ENCODE measurements around the gene DNAH1.

The DNAH1 gene

GRCh38 chr3:52354676-52355075, 38.6 kb downstream of the DNAH1 start:
- Histone ChIP-seq H4K91ac (ENCODE audit: low read length) (no peak overlapping the region), H3K27me3 (ENCODE audit: control insufficient read depth in 1 of 2, insufficient read depth in 1 of 2, low read length in 2 of 2) (no peaks in the 10 kb centered on the region), H4K8ac (ENCODE audit: low read length) (no peak overlapping the region), H3K23ac (ENCODE audit: low read length in 2 of 2) (no peak overlapping the region), H3K4me3 (ENCODE audit: insufficient read depth in 1 of 2, low read depth in 1 of 2, low read length in 2 of 2) (no peak overlapping the region), H2BK12ac (ENCODE audit: low read length in 2 of 2) (no peak overlapping the region), H3K4ac (ENCODE audit: low read depth in 1 of 2, low read length in 2 of 2) (no peak overlapping the region), H3K4me2 (ENCODE audit: low read length, poor library complexity, severe bottlenecking) (no peak overlapping the region), H3K14ac (ENCODE audit: low read length in 2 of 2) (no peak overlapping the region), H2AFZ (ENCODE audit: low read depth, low read length) (no peak overlapping the region), H3K79me1 (replicated peaks; ENCODE audit: low read length, poor library complexity, severe bottlenecking) (no peaks in the 10 kb centered on the region), H2BK120ac (ENCODE audit: low read depth, low read length) (no peak overlapping the region), H3K9ac (ENCODE audit: low read length) (no peak overlapping the region), H2AK5ac (ENCODE audit: low read length, severe bottlenecking) (no peak overlapping the region), H3K9me3 (ENCODE audit: control insufficient read depth, low read length) (no peaks in the 10 kb centered on the region), H2BK5ac (ENCODE audit: low read depth, low read length, poor library complexity, severe bottlenecking) (no peak overlapping the region), H3K4me1 (ENCODE audit: control insufficient read depth, insufficient read depth, low read depth, low read length) (peaks cover 3% of the 10 kb centered on the region), H2BK15ac (ENCODE audit: low read depth, poor library complexity, severe bottlenecking) (no peak overlapping the region), H3K36me3 (ENCODE audit: control insufficient read depth in 1 of 2, insufficient read depth in 2 of 2, low read depth in 1 of 2, low read length in 2 of 2) (peaks cover 42 to 48% of the 10 kb centered on the region in 2 experiments), H3K18ac (ENCODE audit: low read depth in 1 of 2, low read length in 2 of 2) (no peak overlapping the region), H3K27ac (ENCODE audit: low read length, poor library complexity, severe bottlenecking) (no peak overlapping the region)
- DNase-seq: no peak
- 92% methylated on average over 12 of the region's 12 CpGs for WGBS

DNA sequence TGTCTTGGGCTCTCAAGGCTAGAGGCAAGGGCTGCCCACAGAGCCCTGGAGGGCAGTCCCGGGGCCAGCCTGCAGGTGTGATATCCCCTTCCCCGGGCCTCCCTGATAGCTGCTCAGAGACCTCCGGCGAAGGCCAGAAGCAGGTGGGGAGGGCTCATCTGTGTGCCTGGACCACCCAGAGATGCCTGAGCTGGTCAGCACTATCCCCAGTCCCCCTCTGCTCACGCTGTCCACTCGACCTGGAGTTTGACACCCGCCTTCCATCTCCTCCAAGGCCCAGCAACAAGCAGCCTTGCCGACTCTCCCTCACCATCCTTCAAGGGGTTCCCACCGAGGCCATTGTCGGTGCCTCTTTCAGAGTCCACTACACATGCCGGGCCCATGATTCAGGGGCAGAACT, 39.4 kb downstream of the DNAH1 start:
- Histone ChIP-seq H3K79me1 (replicated peaks; ENCODE audit: low read length, poor library complexity, severe bottlenecking) (no peaks in the 10 kb centered on the region), H4K8ac (ENCODE audit: low read length) (no peak overlapping the region), H2AK5ac (ENCODE audit: low read length, severe bottlenecking) (no peak overlapping the region), H2BK5ac (ENCODE audit: low read depth, low read length, poor library complexity, severe bottlenecking) (no peak overlapping the region), H3K14ac (ENCODE audit: low read length in 2 of 2) (no peak overlapping the region), H2BK120ac (ENCODE audit: low read depth, low read length) (no peak overlapping the region), H3K27ac (ENCODE audit: low read length, poor library complexity, severe bottlenecking) (no peak overlapping the region), H3K4me2 (ENCODE audit: low read length, poor library complexity, severe bottlenecking) (no peak overlapping the region), H3K4me3 (ENCODE audit: insufficient read depth in 1 of 2, low read depth in 1 of 2, low read length in 2 of 2) (no peak overlapping the region), H3K36me3 (ENCODE audit: control insufficient read depth in 1 of 2, insufficient read depth in 2 of 2, low read depth in 1 of 2, low read length in 2 of 2) (peaks cover 50% of the 10 kb centered on the region in 2 experiments), H3K27me3 (ENCODE audit: control insufficient read depth in 1 of 2, insufficient read depth in 1 of 2, low read length in 2 of 2) (no peaks in the 10 kb centered on the region), H3K23ac (ENCODE audit: low read length in 2 of 2) (no peak overlapping the region), H3K18ac (ENCODE audit: low read depth in 1 of 2, low read length in 2 of 2) (no peak overlapping the region), H3K4ac (ENCODE audit: low read depth in 1 of 2, low read length in 2 of 2) (no peak overlapping the region), H3K9me3 (ENCODE audit: control insufficient read depth, low read length) (no peaks in the 10 kb centered on the region), H4K91ac (ENCODE audit: low read length) (no peak overlapping the region), H3K9ac (ENCODE audit: low read length) (no peak overlapping the region), H2AFZ (ENCODE audit: low read depth, low read length) (no peak overlapping the region), H2BK15ac (ENCODE audit: low read depth, poor library complexity, severe bottlenecking) (no peak overlapping the region), H2BK12ac (ENCODE audit: low read length in 2 of 2) (no peak overlapping the region), H3K4me1 (ENCODE audit: control insufficient read depth, insufficient read depth, low read depth, low read length) (peaks cover under 1% of the 10 kb centered on the region)
- 94% methylated on average over 11 of the region's 11 CpGs for WGBS
- DNase-seq: no peak

- Histone ChIP-seq H3K4me1 (ENCODE audit: control insufficient read depth, insufficient read depth, low read depth, low read length) (no peaks in the 10 kb centered on the region), H3K23ac (ENCODE audit: low read length in 2 of 2) (no peak overlapping the region), H3K4me2 (ENCODE audit: low read length, poor library complexity, severe bottlenecking) (no peak overlapping the region), H3K27ac (ENCODE audit: low read length, poor library complexity, severe bottlenecking) (no peak overlapping the region), H3K79me1 (replicated peaks; ENCODE audit: low read length, poor library complexity, severe bottlenecking) (no peaks in the 10 kb centered on the region), H3K9me3 (ENCODE audit: control insufficient read depth, low read length) (no peaks in the 10 kb centered on the region), H2AFZ (ENCODE audit: low read depth, low read length) (no peak overlapping the region), H3K27me3 (ENCODE audit: control insufficient read depth in 1 of 2, insufficient read depth in 1 of 2, low read length in 2 of 2) (no peaks in the 10 kb centered on the region), H3K18ac (ENCODE audit: low read depth in 1 of 2, low read length in 2 of 2) (no peak overlapping the region), H2BK5ac (ENCODE audit: low read depth, low read length, poor library complexity, severe bottlenecking) (no peak overlapping the region), H2AK5ac (ENCODE audit: low read length, severe bottlenecking) (no peak overlapping the region), H4K91ac (ENCODE audit: low read length) (no peak overlapping the region), H2BK12ac (ENCODE audit: low read length in 2 of 2) (no peak overlapping the region), H3K14ac (ENCODE audit: low read length in 2 of 2) (no peak overlapping the region), H2BK15ac (ENCODE audit: low read depth, poor library complexity, severe bottlenecking) (no peak overlapping the region), H2BK120ac (ENCODE audit: low read depth, low read length) (no peak overlapping the region), H3K9ac (ENCODE audit: low read length) (no peak overlapping the region), H4K8ac (ENCODE audit: low read length) (no peak overlapping the region), H3K36me3 (ENCODE audit: control insufficient read depth in 1 of 2, insufficient read depth in 2 of 2, low read depth in 1 of 2, low read length in 2 of 2) (peaks cover 54 to 55% of the 10 kb centered on the region in 2 experiments), H3K4me3 (ENCODE audit: insufficient read depth in 1 of 2, low read depth in 1 of 2, low read length in 2 of 2) (no peak overlapping the region), H3K4ac (ENCODE audit: low read depth in 1 of 2, low read length in 2 of 2) (no peak overlapping the region)
- 81% methylated on average over 4 of the region's 4 CpGs for WGBS
- no peak for DNase-seq
Measured at GRCh38 chr3:52356126-52356525, 40.0 kb downstream of the DNAH1 start.

DNA sequence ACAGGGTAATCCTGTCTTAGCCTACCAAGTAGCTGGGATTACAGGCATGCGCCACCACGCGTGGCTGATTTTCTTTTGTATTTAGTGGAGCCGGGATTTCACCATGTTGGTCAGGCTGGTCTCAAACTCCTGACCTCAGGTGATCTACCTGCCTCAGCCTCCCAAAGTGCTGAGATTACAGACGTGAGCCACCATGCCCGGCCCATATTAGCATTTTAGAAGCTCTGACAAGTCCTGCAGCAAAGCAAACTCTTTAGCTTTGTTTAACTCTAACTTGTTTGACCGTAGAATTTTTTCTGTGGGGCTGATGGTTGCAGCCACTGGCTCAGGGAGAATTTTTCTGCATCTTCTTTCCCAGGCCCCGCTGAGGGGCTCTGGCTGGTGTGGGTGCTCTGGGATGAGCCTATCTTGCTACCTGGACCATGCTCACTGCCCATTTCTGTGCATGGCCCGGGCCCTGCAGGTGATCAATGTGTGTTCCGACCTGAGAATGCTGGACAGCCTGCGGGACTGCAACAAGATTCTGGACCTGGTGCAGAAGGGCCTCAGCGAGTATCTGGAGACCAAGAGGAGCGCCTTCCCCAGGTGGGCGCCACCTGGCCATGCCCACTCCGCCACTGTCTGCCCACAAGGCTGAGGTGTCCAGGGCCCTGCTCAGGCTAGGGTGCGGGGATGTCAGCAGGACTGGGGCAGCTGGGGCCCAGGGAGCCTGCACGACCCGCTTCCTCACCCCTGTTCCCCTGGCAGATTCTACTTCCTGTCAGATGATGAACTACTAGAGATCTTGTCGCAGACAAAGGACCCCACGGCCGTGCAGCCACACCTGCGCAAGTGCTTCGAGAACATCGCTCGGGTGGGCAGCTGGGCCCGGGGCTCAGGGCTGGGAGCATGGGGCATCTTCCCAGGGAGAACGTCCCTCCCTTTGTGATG, 41.3 kb downstream of the DNAH1 start:
- no peak overlapping the region for H2BK120ac ChIP-seq (ENCODE audit: low read depth, low read length)
- DNase-seq: no peak
- H3K4me2 ChIP-seq (ENCODE audit: low read length, poor library complexity, severe bottlenecking): no peak overlapping the region
- H3K36me3 ChIP-seq (ENCODE audit: control insufficient read depth in 1 of 2, insufficient read depth in 2 of 2, low read depth in 1 of 2, low read length in 2 of 2): peaks cover 54 to 59% of the 10 kb centered on the region in 2 experiments
- no peak overlapping the region for H4K91ac ChIP-seq (ENCODE audit: low read length)
- no peak overlapping the region for H2BK12ac ChIP-seq (ENCODE audit: low read length in 2 of 2)
- no peak overlapping the region for H3K27ac ChIP-seq (ENCODE audit: low read length, poor library complexity, severe bottlenecking)
- H3K18ac ChIP-seq (ENCODE audit: low read depth in 1 of 2, low read length in 2 of 2): no peak overlapping the region
- H3K4me3 ChIP-seq (ENCODE audit: insufficient read depth in 1 of 2, low read depth in 1 of 2, low read length in 2 of 2): no peak overlapping the region
- H3K9ac ChIP-seq (ENCODE audit: low read length): no peak overlapping the region
- H2AK5ac ChIP-seq (ENCODE audit: low read length, severe bottlenecking): no peak overlapping the region
- H3K14ac ChIP-seq (ENCODE audit: low read length in 2 of 2): no peak overlapping the region
- no peak overlapping the region for H2AFZ ChIP-seq (ENCODE audit: low read depth, low read length)
- H4K8ac ChIP-seq (ENCODE audit: low read length): no peak overlapping the region
- H3K23ac ChIP-seq (ENCODE audit: low read length in 2 of 2): no peak overlapping the region
- 94% methylated on average over 26 of the region's 27 CpGs for WGBS
- no peaks in the 10 kb centered on the region for H3K79me1 ChIP-seq (replicated peaks; ENCODE audit: low read length, poor library complexity, severe bottlenecking)
- no peaks in the 10 kb centered on the region for H3K9me3 ChIP-seq (ENCODE audit: control insufficient read depth, low read length)
- H2BK5ac ChIP-seq (ENCODE audit: low read depth, low read length, poor library complexity, severe bottlenecking): no peak overlapping the region
- no peaks in the 10 kb centered on the region for H3K27me3 ChIP-seq (ENCODE audit: control insufficient read depth in 1 of 2, insufficient read depth in 1 of 2, low read length in 2 of 2)
- no peak overlapping the region for H2BK15ac ChIP-seq (ENCODE audit: low read depth, poor library complexity, severe bottlenecking)
- no peaks in the 10 kb centered on the region for H3K4me1 ChIP-seq (ENCODE audit: control insufficient read depth, insufficient read depth, low read depth, low read length)
- H3K4ac ChIP-seq (ENCODE audit: low read depth in 1 of 2, low read length in 2 of 2): no peak overlapping the region

All from mesenchymal stem cell (in vitro differentiated cells and primary cell).